ENCODE data around the gene PTPRC.

DNA sequence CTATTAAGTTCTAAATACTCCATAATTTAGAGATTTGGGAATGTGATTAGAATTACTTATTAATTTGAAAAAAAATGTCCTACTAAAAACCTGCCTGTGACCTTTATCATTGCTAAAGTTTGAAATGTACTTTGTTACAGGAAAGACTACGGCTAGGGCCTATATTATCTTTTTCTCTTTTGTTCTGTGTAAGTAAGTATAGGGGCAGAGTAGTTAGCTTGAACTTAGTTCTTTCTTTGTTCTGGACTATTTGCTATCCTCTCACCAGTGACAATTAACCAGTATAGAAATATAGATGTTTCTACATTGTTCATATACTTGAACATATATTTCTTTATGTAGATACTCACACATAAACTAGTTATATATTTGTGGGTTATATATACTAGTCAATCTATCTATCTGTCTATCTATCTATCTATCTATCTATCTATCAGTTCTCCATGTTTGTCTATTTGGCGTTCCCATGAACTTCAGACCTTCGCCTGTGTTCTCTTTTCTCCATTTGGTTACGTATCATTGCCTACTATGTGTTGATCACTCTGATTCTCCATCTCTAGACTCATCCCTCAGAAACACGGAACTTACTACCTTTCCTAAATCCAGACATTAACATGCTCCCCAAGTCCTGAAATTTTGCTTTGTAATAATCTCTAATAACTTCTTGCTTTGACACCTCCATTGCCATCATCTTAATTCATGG is 3.3 kb downstream of the PTPRC start:
- TF ChIP-seq POLR2AphosphoS5 (IDR thresholded peaks at IDR 0.05) (no peak), POLR2A (IDR thresholded peaks at IDR 0.05) (no peak)
